Stimulated activated CD8-positive, alpha-beta memory T cell treated with anti-CD3 and anti-CD28 coated beads, Interleukin-15, amount 100 ng/mL, for 1 hour (primary cell): ENCODE data around the gene CLDN25.
A peak's percentile ranks its signal among the peaks of the same experiment; 100 is the strongest.
"Not testable (repeated sequence)": the region's sequence is repeated elsewhere in the genome, so short reads cannot be mapped to it uniquely, and the experiment has no call there.

ENCODE experiments used
- DNase-seq: peaks from one replicate; pipeline ENCODE4 v3.0.0-alpha.2; 2020; ENCODE audit warnings: low read depth

Gene CLDN25

GRCh38 chr11:113779496-113779895 lies at the start of gene CLDN25:
CLDN25 (plus strand) TSS chr11:113779796; CDS start chr11:113779796, 0 bp downstream.
- no peak for DNase-seq

- DNase-seq = no peak
Observed at GRCh38 chr11:113730887-113731726, 48.5 kb upstream of the CLDN25 start.

GRCh38 chr11:113732092-113732491 lies 47.5 kb upstream of the CLDN25 start:
- no peak for DNase-seq

GRCh38 chr11:113736323-113736722 lies 43.3 kb upstream of the CLDN25 start:
- no peak for DNase-seq

GRCh38 chr11:113752932-113753331 lies 26.7 kb upstream of the CLDN25 start:
- no peak for DNase-seq

- no peak for DNase-seq
Observed at GRCh38 chr11:113760241-113760640, 19.4 kb upstream of the CLDN25 start.

- not testable (repeated sequence) for DNase-seq
Observed at GRCh38 chr11:113763040-113763439, 16.6 kb upstream of the CLDN25 start.

- DNase-seq = no peak
Observed at GRCh38 chr11:113764527-113765219, 14.9 kb upstream of the CLDN25 start.

GRCh38 chr11:113771964-113772363 lies 7.6 kb upstream of the CLDN25 start:
- DNase-seq = no peak

DNA sequence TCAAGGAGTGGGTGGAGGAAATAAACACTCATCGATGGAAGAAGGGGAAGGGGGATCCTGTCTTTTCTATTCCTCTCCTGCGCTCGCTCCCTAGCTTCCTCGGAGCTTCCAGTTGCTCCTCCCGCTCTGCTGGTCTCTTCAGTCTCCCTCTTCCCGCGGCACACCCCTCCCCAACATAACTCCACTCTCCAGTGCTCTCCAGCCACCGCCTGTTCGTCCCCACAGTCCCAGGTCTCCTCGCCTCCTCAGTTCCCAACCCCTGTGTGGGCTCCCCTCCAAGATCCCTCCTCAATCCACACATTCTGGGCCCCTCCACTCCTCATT lies 6.5 kb upstream of the CLDN25 start:
- DNase-seq = no peak

DNA sequence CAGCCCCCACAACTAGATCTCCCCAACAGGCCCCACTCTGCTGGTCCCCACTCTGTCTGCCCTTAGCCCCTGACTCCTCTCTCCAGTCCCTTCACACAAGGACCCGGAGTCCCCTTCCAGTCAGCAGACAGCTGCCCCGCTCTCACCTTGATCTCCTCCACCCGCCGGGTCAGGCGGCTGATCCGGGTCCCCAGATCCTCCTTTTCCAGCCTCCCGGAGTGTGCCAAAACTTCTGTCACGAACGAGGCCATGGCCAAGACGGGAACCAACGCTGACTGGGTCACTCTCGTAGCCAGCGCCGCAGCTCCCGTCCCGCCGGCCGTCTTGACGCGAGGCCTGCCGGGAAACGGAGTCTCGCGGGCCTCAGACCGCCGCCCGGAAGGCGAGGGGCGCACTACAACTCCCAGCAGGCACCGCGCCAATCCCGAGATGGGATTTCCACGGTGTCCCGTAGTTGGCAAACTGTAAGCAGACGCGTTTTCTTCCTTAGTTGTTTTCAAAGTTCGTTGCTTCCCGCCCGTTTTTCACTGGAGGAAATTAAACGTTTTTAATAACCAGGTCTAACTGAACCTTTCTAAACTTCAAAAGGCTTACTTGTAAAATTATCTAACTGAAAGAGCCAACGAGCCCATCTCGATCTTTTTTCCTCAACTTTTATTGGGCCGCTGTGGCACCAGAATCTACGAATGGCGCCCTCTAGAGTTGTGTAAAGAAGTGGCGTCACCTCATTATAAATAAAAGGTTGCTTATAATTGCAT lies 6.0 kb upstream of the CLDN25 start, which contains the start of gene ZW10:
Gene ZW10, minus strand, starts transcription at position 277 of the 758 bp plus-strand sequence. Its CDS starts 26 bp downstream, at position 251.
- peak; percentile 83 for DNase-seq

DNA sequence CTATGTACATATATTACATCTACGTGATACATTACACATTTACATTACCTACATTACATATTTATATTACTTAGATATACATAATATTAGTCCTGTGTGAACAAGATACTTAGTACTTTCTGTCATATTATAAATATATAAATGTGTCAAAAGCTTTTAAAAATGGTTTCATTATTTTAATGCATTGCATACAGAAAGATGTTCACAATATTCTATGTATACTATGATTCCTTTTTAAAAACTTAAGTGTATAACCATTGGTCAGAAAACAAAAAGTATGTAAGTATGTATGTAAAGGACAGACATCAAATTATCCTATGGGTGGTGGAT lies 5.5 kb upstream of the CLDN25 start:
- no peak for DNase-seq

- DNase-seq = no peak
Observed at GRCh38 chr11:113778111-113778910, 1.3 kb upstream of the CLDN25 start.

DNA sequence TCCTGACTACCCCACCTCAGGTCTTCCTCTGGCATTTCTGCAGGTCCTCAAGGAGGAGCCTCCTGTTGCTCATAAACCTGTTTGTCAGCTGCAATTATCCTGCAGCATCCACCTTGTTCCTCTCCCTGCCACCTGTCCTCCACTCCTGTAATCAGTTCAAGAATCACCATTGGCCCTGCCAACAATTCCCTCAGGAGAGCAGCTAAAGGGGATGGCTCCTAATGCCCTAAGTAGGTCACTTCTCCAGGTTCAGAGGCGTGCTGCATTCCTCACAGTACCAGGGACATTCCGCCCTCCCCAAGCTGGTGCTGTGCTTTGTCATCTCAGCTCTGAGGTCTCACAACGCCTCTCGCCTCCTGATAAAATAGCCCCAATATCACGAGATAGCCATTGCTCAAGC lies 2.1 kb downstream of the CLDN25 start:
- DNase-seq = no peak

- no peak for DNase-seq
Observed at GRCh38 chr11:113782134-113782533, 2.5 kb downstream of the CLDN25 start.

DNA sequence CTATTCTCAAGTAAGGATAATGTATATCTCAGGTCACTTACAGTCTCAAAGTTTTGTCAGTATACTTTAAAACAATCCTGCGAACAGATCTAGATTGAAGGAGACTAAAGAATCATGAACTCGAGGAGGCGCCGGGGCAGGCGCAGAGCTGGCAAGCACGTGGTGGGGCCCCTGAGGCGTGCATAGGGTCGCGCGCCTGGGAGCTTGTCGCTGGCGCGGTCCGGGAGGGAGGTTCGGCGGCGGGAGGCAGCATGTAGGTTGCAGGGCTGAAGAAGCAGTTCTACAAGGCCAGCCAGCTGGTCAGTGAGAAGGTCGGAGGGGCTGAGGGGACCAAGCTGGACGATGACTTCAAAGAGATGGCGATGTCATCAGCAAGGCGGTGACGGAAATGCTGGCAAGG lies 9.4 kb downstream of the CLDN25 start:
- DNase-seq = not testable (repeated sequence)

DNA sequence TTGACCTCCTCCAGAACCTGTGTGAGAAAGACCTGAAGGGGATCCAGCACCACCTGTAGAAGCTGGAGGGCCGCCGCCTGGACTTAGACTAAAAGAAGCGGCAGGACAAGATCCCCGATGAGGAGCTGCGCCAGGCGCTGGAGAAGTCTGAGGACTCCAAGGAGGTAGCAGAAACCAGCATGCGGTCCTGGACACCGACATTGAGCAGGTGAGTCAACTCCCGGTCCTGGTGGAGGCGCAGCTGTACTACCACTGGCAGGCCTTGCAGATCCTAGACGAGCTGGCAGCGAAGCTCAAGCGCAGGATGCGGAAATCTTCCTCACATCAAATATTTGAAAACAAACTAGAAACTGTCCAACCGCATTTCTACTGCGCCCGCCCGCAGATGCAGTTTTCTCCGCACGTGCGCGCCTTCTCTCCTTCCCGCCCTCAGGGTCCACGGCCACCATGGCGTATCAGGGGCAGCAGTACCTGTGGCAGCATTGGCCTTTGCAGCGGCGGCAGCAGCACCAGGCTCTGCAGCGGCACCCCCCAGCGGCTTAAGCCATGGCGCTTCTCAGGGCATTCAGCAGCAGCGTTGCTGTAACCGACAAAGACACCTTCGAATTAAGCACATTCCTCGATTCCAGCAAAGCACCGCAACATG lies 10.2 kb downstream of the CLDN25 start:
- DNase-seq = no peak

- DNase-seq = no peak
Observed at GRCh38 chr11:113796663-113797259, 17.2 kb downstream of the CLDN25 start.

- no peak for DNase-seq
Observed at GRCh38 chr11:113802621-113803020, 23.0 kb downstream of the CLDN25 start.

- DNase-seq = no peak
Observed at GRCh38 chr11:113805640-113806039, 26.0 kb downstream of the CLDN25 start.

- no peak for DNase-seq
Observed at GRCh38 chr11:113806406-113806805, 26.8 kb downstream of the CLDN25 start.
